IPS-NIHi11 (cell line): ENCODE data around the gene HIBCH.
"Not testable (repeated sequence)": the region's sequence is repeated elsewhere in the genome, so short reads cannot be mapped to it uniquely, and the experiment has no call there.

ENCODE experiments used
- DNase-seq: peaks from one replicate; pipeline ENCODE4 v3.0.0; 2012; ENCODE audit warnings: mixed read lengths, low spot score

HIBCH gene

GRCh38 chr2:190185380-190185779 lies 134.2 kb downstream of the HIBCH start:
- DNase-seq = no peak

DNA sequence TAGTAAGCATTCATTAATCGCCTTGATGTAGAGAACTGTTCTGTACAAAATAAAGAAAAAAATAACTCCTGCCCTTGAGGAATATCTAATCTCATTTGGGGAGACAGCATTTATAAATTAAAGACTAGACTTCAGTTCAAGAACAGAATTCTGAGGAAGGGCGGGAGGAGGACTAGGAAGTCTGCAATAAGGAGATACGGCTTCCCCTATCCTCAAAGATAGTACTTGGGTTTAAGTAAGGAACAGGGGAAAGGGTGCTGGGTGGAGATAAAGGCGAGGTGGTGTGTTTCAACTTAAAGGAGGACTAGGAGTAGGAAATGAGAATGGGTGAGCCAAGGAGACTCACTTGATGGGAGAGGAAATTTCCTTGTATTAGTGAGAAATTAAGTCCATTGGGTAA lies 135.2 kb downstream of the HIBCH start:
- no peak for DNase-seq

DNA sequence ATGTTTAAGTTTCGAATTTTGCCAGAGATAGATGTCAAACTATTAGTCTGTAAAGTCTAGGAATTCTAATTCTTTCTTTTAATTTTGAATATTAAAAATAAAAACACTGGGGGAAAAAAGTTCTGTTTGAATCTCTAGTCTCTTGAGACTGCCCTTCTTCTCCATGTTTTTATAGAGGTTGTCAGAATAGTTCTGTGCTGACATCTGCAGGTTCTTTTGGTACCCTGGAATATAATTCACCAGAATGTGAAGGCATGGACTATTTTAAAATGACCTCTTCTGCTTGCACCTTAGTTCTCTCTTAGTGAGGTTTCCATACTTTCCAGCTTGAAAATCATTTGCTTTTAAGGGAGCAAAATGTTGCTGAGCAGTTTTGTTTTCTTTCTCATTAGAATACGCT lies 136.1 kb downstream of the HIBCH start:
- DNase-seq = no peak

DNA sequence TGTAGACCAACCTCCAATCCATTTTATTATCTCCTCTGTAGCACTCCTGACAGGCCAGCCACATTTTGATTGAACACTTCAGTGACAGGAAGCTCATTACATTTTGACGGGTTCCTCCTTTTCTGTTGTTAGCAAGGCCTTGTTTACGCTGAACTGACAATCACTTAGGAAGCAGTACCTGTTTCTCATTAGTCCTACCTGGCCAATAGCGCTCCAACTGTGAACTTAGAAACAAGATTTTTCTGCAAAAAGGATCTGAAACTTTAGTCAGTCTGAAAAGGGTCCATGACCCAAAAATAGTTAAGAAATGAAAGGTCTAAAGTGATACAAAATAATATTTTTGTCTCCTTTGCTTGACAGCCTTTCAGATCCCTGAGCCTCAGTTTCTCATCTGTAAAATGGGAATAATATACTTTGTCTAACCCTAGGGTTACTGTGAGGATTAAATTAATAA lies 137.5 kb downstream of the HIBCH start:
- no peak for DNase-seq

- DNase-seq = no peak
These were observed 138.4 kb downstream of the HIBCH start for GRCh38 chr2:190181123-190181669.

DNA sequence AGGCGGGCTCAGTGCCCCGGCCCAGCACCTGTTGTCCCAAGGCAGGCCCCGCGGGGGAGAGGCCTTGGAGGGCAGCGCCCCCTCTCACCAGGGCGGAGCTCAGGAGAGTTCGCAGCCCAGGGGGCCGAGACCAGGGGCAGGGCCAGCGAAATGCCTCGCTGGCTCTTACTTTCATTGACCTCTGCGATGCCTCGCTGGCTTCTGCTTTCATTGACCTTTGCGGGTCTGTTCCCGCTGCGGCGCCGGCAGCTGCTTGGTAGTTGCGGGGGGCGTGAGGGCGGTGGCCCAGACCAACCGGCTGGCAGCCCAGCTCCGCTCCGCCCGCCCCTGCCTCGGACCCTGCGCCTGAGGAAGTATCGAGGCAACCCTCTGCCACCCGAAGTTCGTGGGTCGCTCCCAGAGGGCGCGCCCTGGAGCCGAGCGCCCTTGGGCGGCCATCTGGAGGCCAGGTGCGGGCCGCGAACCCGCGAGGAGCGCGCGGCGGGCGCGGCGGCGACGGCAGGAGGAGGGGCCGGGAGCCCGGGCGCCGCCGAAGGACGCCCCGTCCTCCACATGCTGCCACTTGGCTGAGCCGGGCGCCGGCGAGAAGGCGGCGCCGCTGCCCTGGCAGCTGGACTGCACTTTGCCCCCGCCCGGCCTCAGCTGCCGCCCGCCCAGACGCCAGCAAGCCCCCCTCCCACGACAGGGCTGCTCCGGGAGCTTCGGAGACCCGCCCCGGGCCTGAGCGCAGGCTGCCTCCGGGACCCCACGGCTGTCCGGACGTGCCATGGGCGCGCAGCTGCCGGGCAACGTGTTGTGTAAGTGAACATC lies 139.1 kb downstream of the HIBCH start:
- DNase-seq = peak; percentile 86

GRCh38 chr2:190179754-190180312 lies 139.8 kb downstream of the HIBCH start:
- DNase-seq = no peak

GRCh38 chr2:190178066-190178722 lies 141.4 kb downstream of the HIBCH start:
- DNase-seq = no peak

DNA sequence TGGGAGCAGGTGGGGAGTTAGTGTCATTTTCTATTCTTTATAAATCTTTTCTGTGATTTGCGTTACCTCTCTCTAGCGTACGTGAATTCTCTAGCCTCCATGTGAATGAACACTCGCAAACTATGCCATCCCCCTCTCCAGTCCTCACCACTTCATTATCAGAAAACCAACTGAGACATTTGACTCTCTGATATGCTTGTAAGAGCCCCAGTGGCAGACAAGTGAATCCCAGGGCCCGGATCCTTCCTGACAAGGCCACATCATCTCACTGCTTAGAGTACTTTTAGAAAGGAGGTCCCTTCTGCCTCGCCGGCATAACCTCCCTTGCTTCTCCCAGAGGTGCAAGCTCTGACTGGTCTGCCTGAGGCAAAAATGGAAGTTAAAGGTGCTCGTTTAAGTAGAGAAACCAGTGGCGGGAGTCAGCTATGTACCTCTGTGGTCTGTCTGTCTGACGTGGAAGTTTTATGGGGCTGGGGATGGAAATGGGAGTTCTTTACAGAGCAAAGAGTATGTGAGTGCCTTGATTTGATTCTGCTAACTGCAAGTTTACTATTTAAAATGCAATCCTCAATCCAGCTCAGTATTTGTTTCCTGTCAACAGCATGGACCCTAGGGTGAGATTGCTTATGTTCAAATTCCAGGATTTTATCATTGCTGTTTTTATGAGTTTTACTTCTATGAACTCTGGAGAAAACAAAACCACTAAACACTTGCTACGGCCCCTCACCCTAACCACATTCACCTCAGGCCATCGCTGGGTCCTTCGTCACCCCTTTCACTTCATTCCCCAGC lies 142.2 kb downstream of the HIBCH start:
- no peak for DNase-seq

GRCh38 chr2:190173392-190173791 lies 146.2 kb downstream of the HIBCH start:
- no peak for DNase-seq

GRCh38 chr2:190170673-190171072 lies 149.0 kb downstream of the HIBCH start:
- no peak for DNase-seq

DNA sequence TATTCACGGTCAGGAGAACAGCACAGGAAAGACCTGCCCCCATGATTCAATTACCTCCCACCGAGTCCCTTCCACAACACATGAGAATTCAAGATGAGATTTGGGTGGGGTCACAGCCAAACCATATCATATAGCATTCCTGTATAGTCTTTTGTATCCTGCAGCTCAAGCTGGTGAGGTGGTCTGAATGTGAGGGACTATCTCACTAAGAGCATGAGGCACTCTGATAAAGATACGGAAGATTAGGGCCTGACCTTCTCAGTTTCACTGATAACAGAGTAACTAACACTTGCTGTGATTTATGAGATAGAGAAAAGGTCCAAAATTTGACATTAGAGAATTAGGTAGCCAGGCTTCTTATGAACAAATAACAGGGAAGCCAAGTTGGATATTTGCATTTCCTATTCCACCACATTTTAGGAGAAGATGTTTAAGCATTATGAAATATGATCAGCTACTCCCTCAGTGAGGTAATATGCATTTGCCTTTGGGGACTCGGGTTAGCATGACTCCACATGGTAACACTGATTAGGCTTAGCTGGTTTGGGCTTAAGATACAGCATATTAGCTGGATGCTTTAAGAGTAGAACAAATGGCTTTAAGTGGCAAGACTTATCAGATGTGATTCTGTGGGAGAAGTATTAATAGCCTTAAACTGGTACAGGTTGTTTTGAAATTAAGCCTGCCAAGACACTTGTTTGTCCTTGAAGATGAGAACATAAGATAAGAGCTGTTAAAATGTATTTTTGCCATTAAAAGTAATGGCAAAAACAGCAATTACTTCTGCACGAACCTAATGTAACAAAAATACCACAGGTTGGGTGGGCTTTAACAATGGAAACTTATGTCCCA lies 150.2 kb downstream of the HIBCH start:
- DNase-seq = no peak

DNA sequence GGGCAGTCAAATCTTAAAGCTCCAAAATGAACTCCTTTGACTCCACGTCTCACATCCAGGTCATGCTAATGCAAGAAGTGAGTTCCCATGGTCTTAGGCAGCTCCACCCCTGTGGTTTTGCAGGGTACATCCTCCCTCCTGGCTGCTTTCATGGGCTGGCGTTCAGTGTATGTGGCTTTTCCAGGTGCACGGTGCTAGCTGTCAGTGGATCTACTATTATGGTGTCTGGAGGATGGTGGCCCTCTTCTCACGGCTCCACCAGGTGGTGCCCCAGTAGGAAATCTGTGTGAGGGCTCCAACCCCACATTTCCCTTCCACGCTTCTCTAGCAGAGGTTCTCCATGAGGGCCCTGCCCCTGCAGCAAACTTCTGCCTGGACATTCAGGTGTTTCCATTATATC lies 151.9 kb downstream of the HIBCH start:
- no peak for DNase-seq

DNA sequence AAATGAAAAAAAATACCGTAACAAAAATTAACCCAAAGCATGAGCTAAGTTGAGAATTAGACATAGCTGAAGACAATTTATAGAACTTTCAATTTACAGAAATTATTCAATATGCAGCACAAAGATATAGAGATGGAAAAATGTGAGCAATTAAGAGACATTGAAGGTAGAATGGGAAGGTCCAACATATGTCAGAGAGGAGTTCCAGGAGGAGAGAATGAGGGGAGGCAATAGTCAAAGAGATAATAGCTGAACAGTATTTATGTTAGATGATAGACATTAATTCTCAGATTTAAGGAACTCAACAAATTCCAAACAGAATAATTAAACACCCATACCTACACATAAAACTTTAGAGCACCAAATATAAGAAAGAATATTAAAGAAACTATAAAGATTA lies 154.1 kb downstream of the HIBCH start:
- DNase-seq = no peak

DNA sequence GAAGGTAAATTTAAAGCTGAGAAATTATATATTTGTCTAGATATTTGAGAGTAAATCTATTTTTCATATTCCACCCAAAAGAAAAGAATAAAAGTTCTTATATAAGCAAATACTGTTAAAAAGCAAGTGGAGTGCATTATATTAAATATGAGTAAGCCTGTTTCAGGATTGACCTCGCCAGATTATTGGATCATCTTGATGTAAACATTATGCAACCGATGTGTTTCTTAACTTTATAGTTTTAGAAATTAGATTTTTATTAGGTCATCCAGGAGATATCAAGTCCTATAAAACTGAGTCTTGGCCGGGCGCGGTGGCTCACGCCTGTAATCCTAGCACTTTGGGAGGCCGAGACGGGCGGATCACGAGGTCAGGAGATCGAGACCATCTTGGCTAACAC lies 156.8 kb downstream of the HIBCH start:
- no peak for DNase-seq

DNA sequence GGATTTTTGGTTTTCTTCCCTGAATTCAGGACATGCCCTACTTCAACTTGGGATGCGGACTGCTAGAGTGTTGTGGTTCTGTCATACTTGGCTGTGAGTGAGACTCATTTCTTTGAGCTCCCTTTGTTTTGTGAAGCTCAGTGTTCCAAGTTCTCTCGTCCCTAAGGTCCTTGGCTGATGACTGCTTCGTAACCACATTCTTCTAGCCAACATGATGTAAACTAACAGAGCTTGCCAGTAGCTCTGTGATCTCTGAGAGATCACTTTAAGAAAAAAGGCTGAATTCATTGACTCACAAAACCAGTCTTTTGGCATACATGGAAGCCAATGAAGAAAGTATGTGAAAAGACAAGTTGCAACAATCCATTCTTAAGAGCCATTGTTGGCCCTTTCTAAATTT lies 160.2 kb downstream of the HIBCH start:
- DNase-seq = no peak

DNA sequence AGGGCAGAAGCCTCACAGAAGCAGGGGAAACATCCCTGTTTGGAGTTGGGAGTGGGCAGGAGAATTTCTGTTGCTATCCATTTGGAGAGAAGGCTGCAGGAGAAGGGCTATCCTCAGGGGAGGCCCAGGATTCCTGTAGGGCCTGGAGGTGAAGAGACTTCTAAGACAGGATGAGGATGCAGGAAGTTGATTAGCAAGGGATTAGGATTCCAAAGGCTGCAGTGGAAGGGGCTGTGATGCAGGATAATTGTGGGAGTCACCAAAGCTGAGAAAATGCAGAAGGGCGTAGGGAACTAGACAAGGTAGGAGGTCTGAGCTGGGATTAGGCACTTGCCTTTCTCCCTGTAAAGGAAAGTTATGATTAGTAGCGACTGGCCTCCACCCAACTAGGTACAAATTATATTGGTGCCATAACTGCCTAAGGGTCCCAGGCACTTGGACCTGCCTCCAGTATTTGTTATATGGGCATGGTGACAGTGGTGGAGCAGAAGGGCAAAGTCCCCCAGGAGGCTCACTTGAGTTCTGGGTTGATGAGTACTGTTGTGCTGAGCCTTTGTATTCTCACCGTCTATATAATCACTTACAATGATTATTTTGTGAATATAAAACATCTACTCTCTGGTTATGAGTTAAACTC lies 160.7 kb downstream of the HIBCH start:
- peak; percentile 19 for DNase-seq

DNA sequence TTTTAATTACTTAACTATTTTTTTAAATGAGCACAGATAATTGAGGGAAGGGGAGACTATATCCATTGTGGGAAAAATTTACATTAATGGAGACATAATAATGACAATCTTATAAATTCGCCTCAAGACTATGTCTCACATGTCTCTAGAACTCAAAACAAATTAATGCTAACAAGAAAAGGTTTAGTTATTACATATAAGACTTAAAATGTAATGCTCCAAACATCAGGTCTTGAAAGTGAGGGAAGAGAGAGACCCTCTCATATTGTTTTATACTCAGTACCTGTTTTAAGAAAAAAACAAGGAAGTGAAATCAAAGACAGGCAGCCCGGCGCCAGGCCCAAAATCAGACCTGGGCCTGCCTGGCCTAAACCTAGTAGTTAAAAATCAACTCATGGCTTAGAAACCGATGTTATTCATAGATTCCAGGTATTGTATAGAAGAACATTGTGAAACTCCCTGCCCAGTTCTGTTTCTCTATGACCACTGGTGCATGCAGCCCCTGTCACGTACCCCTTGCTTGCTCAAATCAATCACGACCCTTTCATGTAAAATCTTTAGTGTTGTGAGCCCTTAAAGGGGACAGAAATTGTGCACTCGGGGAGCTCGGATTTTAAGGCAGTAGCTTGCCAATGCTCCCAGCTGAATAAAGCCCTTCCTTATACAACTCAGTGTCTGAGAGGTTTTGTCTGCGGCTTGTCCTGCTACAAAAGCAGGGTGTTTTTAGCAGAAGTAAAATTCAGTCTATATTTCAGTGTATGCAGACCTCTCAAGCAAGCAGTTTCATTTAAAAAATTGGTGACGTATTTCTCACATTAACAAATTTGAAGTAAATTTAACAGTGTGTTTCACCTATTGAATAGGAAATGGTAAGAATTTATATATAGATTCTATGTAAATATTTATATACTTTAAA lies 161.8 kb downstream of the HIBCH start:
- not testable (repeated sequence) for DNase-seq

- DNase-seq = no peak
These were observed 163.0 kb downstream of the HIBCH start for GRCh38 chr2:190156530-190157212.
